WTC11 (cell line): ENCODE measurements around the gene FTH1. TPM values are rescaled to one million over a fixed set of nuclear protein-coding genes. Genes with fewer than 3 reads are reported as not detected.

Experiments
- ATAC-seq: fragments of 200-7000 bp; cut with Tn5 transposase; 2 replicates; pipeline ENCODE4 v1.10.0; 2021; ENCODE audit warnings: mild to moderate bottlenecking, moderate library complexity
- CTCF ChIA-PET: fragments of 300-600 bp; sonication (Branson Sonifier 250); formaldehyde crosslinking; loops from one replicate; lab custom pipeline; 2021; ENCODE audit warnings: antibody characterized with exemption; lab: Charles Lee
- POLR2A ChIA-PET: fragments of 350-600 bp; sonication (Branson Sonifier 250); formaldehyde crosslinking; loops from one replicate; lab custom pipeline; 2021; ENCODE audit warnings: antibody characterized with exemption; lab: Charles Lee
- DNase-seq: peaks from one replicate; pipeline ENCODE4 v3.0.0; 2021; ENCODE audit warnings: low spot score
- H3K27ac Mint-ChIP-seq: 2 replicates; pipeline ENCODE4 v1.8.0; 2021; ENCODE audit warnings: mixed read lengths
- H3K27me3 Mint-ChIP-seq: 2 replicates; pipeline ENCODE4 v1.8.0; 2021; ENCODE audit warnings: low read depth, mild to moderate bottlenecking, moderate library complexity, mixed read lengths
- H3K36me3 Mint-ChIP-seq: 2 replicates; pipeline ENCODE4 v1.8.0; 2021; ENCODE audit warnings: mixed read lengths
- H3K4me1 Mint-ChIP-seq: 2 replicates; pipeline ENCODE4 v1.8.0; 2022; ENCODE audit warnings: mixed read lengths
- H3K4me3 Mint-ChIP-seq: 2 replicates; pipeline ENCODE4 v1.8.0; 2021; ENCODE audit warnings: mild to moderate bottlenecking, moderate library complexity, mixed read lengths
- H3K9me3 Mint-ChIP-seq: 2 replicates; pipeline ENCODE4 v1.8.0; 2021; ENCODE audit warnings: mixed read lengths
- GABPB1 ChIP-seq: sonication (generic); formaldehyde crosslinking; IDR thresholded peaks from 2 replicates; pipeline ENCODE4 v1.8.1; 2023; ENCODE audit warnings: mild to moderate bottlenecking, missing genetic modification reagents
- GTF2I ChIP-seq: fragments of 250-450 bp; sonication (Bioruptor Pico); conservative IDR thresholded peaks from 2 replicates; pipeline ENCODE4 v1.4.0; 2021; ENCODE audit warnings: mild to moderate bottlenecking
- MXD4 ChIP-seq: fragments of 250-450 bp; sonication (Bioruptor Pico); IDR thresholded peaks from 2 replicates; pipeline ENCODE4 v1.8.0; 2021; ENCODE audit warnings: mild to moderate bottlenecking, moderate library complexity, borderline replicate concordance
- NFYB ChIP-seq: sonication (generic); formaldehyde crosslinking; conservative IDR thresholded peaks from 2 replicates; pipeline ENCODE4 v1.8.0; 2022; ENCODE audit warnings: low read depth, missing genetic modification reagents
- TEAD4 ChIP-seq: sonication (generic); formaldehyde crosslinking; IDR thresholded peaks from 2 replicates; pipeline ENCODE4 v1.8.0; 2022; ENCODE audit warnings: mild to moderate bottlenecking, missing genetic modification reagents
- total RNA-seq: library from RNA; stranded (reverse); gene quantifications from 3 replicates; pipeline ENCODE4 v1.2.3, GENCODE V29; 2021
- TF ChIP-seq, protein P1 (sequence below): fragments of 250-450 bp; sonication (Bioruptor Pico); IDR thresholded peaks from 2 replicates; pipeline ENCODE4 v1.9.0; 2021; ENCODE audit warnings: mild to moderate bottlenecking, borderline replicate concordance
- TF ChIP-seq, protein P2 (sequence below): fragments of 250-450 bp; sonication (Bioruptor Pico); IDR thresholded peaks from 2 replicates; pipeline ENCODE4 v1.9.0; 2021; ENCODE audit warnings: moderate library complexity, mild to moderate bottlenecking, inconsistent platforms, borderline replicate concordance
- TF ChIP-seq, protein P3 (sequence below): sonication (generic); formaldehyde crosslinking; IDR thresholded peaks from 2 replicates; pipeline ENCODE4 v1.8.1; 2023; ENCODE audit warnings: mild to moderate bottlenecking, moderate library complexity, missing genetic modification reagents

Gene FTH1
- total RNA-seq, 1 experiment from 2014 or later, result 1,108 TPM

DNA sequence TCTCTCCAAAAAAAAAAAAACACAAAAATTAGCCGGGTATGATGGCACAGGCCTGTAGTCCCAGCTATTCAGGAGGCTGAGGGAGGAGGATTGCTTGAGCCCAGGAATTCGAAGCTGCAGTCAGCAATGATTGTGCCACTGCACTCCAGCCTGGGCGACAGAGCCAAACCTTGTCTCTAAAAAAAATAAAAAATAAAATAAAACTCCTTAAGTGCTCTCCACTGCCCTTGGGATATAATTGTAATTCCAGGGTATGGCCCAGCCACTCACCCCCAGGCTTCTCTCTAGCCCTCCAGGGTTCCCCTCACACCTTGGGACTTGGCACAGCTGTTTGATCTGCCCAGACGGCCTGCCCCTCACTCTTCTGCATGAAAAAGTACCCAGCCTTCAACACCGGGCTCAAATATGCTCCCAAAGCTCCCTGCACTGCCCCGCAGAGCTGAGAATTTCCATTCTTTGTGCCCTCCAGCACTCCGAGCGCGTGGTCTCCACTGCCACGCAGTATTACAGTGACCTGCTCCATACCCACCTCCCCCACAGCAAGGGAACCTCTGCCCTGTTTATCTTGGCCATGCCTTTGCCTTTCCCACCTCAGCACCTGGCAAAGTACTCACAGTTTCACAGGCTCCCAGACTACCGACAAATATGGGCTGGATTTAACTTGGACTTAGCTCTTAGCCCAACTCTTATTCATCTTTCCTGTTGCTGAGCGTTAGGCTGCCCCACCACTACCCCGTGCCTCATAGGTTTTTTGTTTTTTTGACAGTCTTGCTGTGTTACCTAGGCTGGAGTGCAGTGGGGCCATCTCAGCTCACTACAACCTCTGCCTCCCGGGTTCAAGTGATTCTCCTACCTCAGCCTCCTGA lies 7.6 kb upstream of the FTH1 start (continued):
- TF ChIP-seq, protein P1, sequence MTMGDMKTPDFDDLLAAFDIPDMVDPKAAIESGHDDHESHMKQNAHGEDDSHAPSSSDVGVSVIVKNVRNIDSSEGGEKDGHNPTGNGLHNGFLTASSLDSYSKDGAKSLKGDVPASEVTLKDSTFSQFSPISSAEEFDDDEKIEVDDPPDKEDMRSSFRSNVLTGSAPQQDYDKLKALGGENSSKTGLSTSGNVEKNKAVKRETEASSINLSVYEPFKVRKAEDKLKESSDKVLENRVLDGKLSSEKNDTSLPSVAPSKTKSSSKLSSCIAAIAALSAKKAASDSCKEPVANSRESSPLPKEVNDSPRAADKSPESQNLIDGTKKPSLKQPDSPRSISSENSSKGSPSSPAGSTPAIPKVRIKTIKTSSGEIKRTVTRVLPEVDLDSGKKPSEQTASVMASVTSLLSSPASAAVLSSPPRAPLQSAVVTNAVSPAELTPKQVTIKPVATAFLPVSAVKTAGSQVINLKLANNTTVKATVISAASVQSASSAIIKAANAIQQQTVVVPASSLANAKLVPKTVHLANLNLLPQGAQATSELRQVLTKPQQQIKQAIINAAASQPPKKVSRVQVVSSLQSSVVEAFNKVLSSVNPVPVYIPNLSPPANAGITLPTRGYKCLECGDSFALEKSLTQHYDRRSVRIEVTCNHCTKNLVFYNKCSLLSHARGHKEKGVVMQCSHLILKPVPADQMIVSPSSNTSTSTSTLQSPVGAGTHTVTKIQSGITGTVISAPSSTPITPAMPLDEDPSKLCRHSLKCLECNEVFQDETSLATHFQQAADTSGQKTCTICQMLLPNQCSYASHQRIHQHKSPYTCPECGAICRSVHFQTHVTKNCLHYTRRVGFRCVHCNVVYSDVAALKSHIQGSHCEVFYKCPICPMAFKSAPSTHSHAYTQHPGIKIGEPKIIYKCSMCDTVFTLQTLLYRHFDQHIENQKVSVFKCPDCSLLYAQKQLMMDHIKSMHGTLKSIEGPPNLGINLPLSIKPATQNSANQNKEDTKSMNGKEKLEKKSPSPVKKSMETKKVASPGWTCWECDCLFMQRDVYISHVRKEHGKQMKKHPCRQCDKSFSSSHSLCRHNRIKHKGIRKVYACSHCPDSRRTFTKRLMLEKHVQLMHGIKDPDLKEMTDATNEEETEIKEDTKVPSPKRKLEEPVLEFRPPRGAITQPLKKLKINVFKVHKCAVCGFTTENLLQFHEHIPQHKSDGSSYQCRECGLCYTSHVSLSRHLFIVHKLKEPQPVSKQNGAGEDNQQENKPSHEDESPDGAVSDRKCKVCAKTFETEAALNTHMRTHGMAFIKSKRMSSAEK (CRISPR knock-in tag), result no peak
- TF ChIP-seq, protein P2, sequence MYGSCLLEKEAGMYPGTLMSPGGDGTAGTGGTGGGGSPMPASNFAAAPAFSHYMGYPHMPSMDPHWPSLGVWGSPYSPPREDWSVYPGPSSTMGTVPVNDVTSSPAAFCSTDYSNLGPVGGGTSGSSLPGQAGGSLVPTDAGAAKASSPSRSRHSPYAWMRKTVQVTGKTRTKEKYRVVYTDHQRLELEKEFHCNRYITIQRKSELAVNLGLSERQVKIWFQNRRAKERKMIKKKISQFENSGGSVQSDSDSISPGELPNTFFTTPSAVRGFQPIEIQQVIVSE (CRISPR knock-in tag), result no peak
- TF ChIP-seq GTF2I (CRISPR knock-in tag) (no peak), TEAD4 (CRISPR knock-in tag) (no peak), NFYB (CRISPR knock-in tag) (no peak)
- TF ChIP-seq, all 79 proteins: peak for 0

DNA sequence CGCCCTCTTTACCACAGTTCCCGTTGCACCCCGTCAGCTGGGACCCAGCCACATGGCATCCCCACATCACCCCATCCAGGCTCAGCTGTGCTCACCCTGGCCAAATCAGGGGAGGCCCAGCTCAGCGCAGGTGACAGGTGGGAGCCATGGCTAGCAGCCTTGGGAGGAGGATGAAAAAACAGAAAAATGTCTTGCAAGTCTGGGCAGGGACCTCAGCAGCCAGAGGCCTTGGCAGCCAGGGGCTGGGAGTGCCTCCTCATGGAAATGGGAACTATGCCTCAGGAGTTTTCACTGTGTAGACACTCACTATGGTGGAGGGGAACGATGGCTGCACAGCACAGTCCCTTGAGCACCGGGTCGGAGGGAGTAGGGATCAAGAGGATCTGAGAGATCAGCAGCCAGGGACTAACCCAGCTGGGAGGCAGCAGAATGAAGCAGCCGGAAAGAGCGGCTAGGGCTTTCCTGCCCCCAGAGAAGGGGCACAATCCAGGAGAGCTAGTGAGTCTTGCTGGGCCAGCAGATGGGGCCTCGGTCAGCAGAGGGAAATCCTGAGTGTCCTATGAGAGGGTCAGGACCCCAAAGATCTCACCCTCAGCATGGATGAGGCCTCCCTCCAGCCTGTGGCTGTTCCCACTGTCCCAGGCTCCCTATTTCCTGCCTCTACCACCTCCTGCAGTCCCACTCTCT lies 6.2 kb upstream of the FTH1 start:
- CTCF ChIA-PET, result interaction anchor here (1.1 to 3.4 kb wide), 6 partner anchors 26 to 176 kb away, joined by 3 to 35 read pairs (median 5); no protein-coding TSS in a partner anchor
- H3K4me3 Mint-ChIP-seq, result no peak overlapping the region
- H3K36me3 Mint-ChIP-seq, result no peaks in the 10 kb centered on the region
- no peak for ATAC-seq
- H3K4me1 Mint-ChIP-seq, result peaks cover 46% of the 10 kb centered on the region
- POLR2A ChIA-PET, result no interaction called here
- no peak overlapping the region for H3K27ac Mint-ChIP-seq
- no peaks in the 10 kb centered on the region for H3K9me3 Mint-ChIP-seq
- no peak for TF ChIP-seq MXD4 (CRISPR knock-in tag)
- TF ChIP-seq, protein P3, sequence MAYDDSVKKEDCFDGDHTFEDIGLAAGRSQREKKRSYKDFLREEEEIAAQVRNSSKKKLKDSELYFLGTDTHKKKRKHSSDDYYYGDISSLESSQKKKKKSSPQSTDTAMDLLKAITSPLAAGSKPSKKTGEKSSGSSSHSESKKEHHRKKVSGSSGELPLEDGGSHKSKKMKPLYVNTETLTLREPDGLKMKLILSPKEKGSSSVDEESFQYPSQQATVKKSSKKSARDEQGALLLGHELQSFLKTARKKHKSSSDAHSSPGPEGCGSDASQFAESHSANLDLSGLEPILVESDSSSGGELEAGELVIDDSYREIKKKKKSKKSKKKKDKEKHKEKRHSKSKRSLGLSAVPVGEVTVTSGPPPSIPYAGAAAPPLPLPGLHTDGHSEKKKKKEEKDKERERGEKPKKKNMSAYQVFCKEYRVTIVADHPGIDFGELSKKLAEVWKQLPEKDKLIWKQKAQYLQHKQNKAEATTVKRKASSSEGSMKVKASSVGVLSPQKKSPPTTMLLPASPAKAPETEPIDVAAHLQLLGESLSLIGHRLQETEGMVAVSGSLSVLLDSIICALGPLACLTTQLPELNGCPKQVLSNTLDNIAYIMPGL (CRISPR knock-in tag), result 0 out of 2 replicates have a peak, but pooled peaks have one; percentile 32
- TF ChIP-seq, all 79 proteins: peak for 1
- H3K27me3 Mint-ChIP-seq, result peaks cover 2% of the 10 kb centered on the region; the same call in 1 of the 2 replicates
- no peak for DNase-seq

DNA sequence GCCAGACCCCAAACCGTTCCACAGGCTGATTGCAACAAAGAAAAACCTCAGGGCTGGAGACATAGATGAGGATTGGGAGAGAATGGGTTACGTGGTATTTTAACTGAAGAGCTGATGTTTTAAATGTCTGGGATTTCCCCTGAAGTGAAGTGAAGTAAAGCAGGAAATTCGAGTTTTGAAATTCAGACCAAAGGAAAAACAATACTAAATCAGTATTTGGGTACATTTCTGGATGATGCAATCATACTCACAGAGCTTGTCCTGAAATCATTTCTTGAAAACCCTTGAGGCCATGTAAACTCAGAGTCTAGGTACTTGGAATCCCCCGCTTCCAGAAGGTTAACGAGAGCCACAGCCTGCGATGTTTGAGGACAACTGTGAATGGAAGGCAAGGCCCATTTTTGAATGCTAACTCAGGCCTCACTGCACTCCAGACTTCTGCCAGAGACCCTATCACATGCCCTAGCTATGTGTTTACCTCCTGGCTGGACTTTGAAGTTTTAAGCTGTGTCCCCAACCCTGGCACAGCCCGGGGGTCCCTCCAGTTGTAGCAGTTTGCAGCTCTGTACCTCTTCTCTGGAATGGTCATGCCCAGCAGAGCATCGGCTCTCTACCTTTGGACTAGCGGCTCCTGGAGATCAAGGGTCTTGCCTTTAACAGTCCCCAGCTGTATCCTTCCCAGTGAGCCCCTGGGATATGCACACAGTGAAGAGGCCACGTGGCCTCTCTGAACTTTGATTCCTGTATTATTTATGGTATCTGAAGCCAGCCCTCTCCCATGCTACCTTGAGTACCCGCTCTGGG lies 5.4 kb upstream of the FTH1 start:
- Mint-ChIP-seq H3K27ac (peak overlapping the region; percentile 94), H3K4me3 (no peak overlapping the region), H3K4me1 (peaks cover 51% of the 10 kb centered on the region), H3K27me3 (peaks cover 2% of the 10 kb centered on the region; the same call in 1 of the 2 replicates), H3K9me3 (no peaks in the 10 kb centered on the region), H3K36me3 (no peaks in the 10 kb centered on the region)
- TF ChIP-seq GABPB1 (CRISPR knock-in tag) (peak; percentile 86), GTF2I (CRISPR knock-in tag) (no peak)
- DNase-seq (no peak), ATAC-seq (no peak)
- CTCF ChIA-PET, result interaction anchor here (0.6 to 3.4 kb wide), 12 partner anchors 18 to 176 kb away, joined by 3 to 35 read pairs (median 5); no protein-coding TSS in a partner anchor
- POLR2A ChIA-PET, result interaction anchor here (0.8 kb wide), 1 partner anchor 24 kb away, joined by 3 read pairs; no protein-coding TSS in a partner anchor
